GM13977 (cell line): ENCODE results near the gene LSAMP.

Source experiments
- DNase-seq: peaks from one replicate; pipeline ENCODE4 v3.0.0; 2012; ENCODE audit warnings: low spot score
- in situ Hi-C: fragments of 300-500 bp; cut with MboI; formaldehyde crosslinking; loops from one replicate; pipeline ENCODE4 v1.12.0; 2022; ENCODE audit warnings: low sequenced_read_pairs, low pct_unique_long_range_greater_than_20kb, mixed read lengths, inconsistent platforms; ENCODE audit not compliant: unreplicated experiment
- TF ChIP-seq, protein P1 (sequence below): IDR thresholded peaks from 2 replicates; pipeline ENCODE4 v1.5.1; 2012; ENCODE audit warnings: mild to moderate bottlenecking, control low read depth; ENCODE audit not compliant: insufficient read depth; ENCODE audit errors: extremely low read depth, missing control alignments

Gene LSAMP

DNA sequence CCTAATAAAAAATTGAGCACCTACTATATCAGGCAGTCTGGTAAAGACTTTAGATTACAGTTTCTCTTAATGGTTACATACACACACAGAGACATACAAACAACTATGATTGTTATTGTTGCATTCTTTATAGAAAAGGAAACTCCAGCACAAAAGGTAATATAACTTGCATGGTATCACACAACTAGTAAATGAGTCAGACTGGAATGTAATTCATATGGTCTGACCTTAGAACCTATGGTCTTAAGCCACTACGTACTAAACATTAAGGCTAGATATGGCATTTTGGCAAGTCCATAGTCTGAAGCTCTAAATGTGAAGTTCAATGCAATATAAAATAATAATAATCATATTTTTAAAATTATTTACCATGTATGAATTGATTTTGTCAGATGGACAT, 380.6 kb downstream of the LSAMP start:
- in situ Hi-C loops = no loop called here
- DNase-seq = no peak
- TF ChIP-seq, protein P1, sequence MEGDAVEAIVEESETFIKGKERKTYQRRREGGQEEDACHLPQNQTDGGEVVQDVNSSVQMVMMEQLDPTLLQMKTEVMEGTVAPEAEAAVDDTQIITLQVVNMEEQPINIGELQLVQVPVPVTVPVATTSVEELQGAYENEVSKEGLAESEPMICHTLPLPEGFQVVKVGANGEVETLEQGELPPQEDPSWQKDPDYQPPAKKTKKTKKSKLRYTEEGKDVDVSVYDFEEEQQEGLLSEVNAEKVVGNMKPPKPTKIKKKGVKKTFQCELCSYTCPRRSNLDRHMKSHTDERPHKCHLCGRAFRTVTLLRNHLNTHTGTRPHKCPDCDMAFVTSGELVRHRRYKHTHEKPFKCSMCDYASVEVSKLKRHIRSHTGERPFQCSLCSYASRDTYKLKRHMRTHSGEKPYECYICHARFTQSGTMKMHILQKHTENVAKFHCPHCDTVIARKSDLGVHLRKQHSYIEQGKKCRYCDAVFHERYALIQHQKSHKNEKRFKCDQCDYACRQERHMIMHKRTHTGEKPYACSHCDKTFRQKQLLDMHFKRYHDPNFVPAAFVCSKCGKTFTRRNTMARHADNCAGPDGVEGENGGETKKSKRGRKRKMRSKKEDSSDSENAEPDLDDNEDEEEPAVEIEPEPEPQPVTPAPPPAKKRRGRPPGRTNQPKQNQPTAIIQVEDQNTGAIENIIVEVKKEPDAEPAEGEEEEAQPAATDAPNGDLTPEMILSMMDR = no peak

DNA sequence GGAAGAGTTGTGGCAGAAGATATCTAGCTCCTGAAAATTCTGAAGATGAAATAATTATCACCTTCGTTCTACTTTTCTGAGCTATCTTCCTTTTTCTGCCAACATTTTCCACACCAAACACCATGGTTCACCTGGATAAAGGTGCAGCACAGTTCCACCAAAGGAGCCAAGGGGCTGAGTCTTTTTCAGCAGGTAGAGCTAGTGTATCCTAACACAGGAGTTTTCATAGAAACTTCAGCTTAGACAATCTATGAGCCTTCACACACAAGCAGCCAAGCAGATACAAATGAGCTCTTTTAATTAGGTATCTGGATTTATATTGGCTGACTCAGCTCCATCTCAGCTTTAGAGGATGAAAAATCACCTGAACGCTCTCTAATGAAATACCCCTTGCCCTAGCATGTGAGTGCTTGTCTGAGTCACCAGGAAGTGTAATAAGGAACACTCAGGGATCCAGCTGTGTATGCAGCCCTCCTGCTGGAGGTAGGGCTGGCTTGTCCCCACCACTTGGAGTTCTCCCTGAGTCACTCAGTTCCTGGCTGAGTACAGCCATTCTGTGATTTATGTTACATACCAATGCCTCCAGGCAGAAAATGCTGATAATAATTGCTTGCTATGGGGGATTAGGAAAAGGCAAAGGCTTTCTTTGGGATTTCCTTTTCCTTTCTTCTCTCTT, 385.7 kb downstream of the LSAMP start:
- no peak for DNase-seq
- in situ Hi-C loops = no loop called here
- TF ChIP-seq, protein P1 = no peak

DNA sequence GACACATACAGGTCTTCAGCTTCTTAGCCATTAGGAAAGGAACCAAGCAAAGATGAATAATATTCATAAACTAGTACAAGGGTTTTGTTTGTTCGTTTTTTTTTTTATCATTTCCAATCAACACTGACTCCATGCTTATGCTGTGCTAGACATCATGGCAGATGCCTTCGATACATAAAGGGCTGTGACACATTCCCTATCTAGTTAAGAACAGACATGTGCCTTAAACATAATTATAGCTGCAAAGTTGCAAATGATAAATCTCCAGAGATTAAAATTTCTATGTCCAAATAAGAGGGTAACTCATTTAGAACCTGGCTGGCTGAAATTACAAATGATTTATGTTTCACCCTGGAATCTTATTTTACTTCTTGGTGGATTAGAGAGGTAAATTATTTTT, 386.4 kb downstream of the LSAMP start:
- no peak for DNase-seq
- in situ Hi-C loops = no loop called here
- TF ChIP-seq, protein P1 = no peak

DNA sequence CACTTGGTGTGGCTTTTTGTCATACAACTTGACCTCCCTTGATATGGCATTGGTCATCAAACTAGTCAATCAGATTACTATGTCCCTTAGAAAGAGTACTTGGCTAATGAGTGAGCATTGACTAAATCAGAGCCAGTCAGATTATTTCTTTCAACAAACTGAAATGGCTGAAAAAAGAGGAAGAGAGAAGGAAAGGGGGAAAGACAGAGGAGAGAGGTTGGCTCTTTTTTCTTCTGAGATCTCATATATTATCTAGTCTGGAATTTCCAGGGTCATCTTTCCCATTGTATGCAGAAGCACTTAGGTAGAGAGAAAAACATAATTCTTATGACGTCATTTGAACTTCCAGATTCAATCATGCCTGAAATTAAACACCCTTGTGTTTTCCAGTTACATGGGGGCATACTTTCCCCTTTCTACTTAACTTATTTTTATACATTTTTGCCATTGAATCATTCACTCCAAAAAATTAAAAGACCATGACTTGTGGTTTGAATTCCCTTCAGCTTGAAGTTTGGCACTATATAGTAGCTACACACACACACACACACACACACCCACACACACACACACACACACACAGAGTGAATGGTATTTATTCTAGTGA, 387.8 kb downstream of the LSAMP start:
- in situ Hi-C loops = no loop called here
- DNase-seq = no peak
- TF ChIP-seq, protein P1 = no peak

DNA sequence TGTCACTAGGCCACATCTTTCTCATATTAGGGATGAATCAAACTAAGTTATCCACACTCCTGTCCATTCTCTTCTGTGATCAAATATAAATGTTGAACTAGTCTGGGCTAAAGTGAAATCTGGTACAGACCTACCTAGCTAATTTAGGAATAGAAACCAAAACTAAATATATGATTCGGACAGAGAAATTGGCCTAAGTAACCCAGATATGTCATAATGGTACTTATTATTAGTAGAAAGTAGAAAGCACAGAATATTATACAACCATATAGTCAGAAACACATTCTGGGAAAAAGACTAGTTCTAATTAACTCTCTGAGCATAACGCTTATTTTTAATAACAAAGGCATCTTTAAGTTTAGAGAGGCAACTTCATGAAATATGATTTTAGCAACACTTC, 389.0 kb downstream of the LSAMP start:
- DNase-seq = peak; percentile 9
- TF ChIP-seq, protein P1 = no peak
- in situ Hi-C loops = no loop called here

DNA sequence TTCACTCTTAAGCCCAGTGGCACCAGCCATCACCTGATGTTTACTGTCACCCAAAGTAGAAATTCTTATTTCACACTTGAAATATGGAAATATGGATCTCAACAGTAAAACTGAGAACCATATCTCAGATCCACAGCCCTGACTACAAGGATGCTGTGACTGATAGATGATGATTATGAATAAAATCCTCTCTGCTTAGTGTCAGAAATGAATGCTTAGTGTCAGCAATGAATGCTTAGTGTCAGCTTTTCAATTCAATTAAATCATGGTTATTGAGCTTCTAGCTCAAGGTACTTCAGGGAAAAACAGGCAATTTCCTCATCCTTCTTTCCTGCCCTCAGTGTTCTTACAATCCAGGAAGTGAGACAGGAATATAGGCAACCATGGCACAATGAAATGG, 392.3 kb downstream of the LSAMP start:
- DNase-seq = no peak
- TF ChIP-seq, protein P1 = no peak
- in situ Hi-C loops = no loop called here
